Right renal pelvis (tissue), 4 donors: ENCODE data around the gene PFDN6. TPM values are rescaled to one million over a fixed set of nuclear protein-coding genes. Genes with fewer than 3 reads are reported as not detected.

Experiments
- DNase-seq, 4 donors: peaks; one replicate each; pipeline ENCODE4 v3.0.0-alpha.2; 2013; ENCODE audit warnings: low read depth in 4 of 4, low spot score in 3 of 4, missing footprints in 1 of 4
- polyA plus RNA-seq, 4 donors: library from polyadenylated mRNA; unstranded; fragments of 120-200 nt; gene quantifications; one replicate each; pipeline ENCODE4 v1.2.1, GENCODE V29; 2013; ENCODE audit not compliant: insufficient read length in 4 of 4

PFDN6 gene
- polyA plus RNA-seq, 4 donors: 64.2 to 78.3 (median 73.5) TPM

GRCh38 chr6:33292996-33293682, 3.7 kb downstream of the PFDN6 start:
- no peak for DNase-seq

GRCh38 chr6:33294086-33294823, 4.9 kb downstream of the PFDN6 start:
- no peak for DNase-seq

- no peak for DNase-seq
Observed at GRCh38 chr6:33295621-33296369, 6.4 kb downstream of the PFDN6 start.

GRCh38 chr6:33296797-33297405, 7.5 kb downstream of the PFDN6 start:
- no peak for DNase-seq

GRCh38 chr6:33297406-33297955, 8.1 kb downstream of the PFDN6 start:
- no peak for DNase-seq

GRCh38 chr6:33297956-33298772, 8.8 kb downstream of the PFDN6 start:
- DNase-seq: peak in 1 of 4 donors; percentile 48

- no peak for DNase-seq
Observed at GRCh38 chr6:33298773-33299236, 9.4 kb downstream of the PFDN6 start, which contains the start of gene RGL2. Gene RGL2 (minus strand): TSS chr6:33298942. CDS start chr6:33298610, 332 bp downstream.

- DNase-seq: peak in 2 of 4 donors; percentile 84 to 88
Observed at GRCh38 chr6:33299237-33299944, 10.0 kb downstream of the PFDN6 start.

- no peak for DNase-seq
Observed at GRCh38 chr6:33301877-33302276, 12.5 kb downstream of the PFDN6 start.

- no peak for DNase-seq
Observed at GRCh38 chr6:33304216-33304615, 14.8 kb downstream of the PFDN6 start.

- no peak for DNase-seq
Observed at GRCh38 chr6:33305052-33305451, 15.7 kb downstream of the PFDN6 start.

GRCh38 chr6:33306356-33306755, 17.0 kb downstream of the PFDN6 start:
- DNase-seq: no peak

GRCh38 chr6:33312361-33313104, 23.1 kb downstream of the PFDN6 start:
- no peak for DNase-seq

- DNase-seq: no peak
Observed at GRCh38 chr6:33313105-33313708, 23.8 kb downstream of the PFDN6 start.

- peak in 1 of 4 donors; percentile 70 for DNase-seq
Observed at GRCh38 chr6:33313709-33314514, 24.5 kb downstream of the PFDN6 start, which contains the start of gene TAPBP. Gene TAPBP (minus strand): TSS chr6:33314078. CDS start chr6:33314041, 37 bp downstream.

GRCh38 chr6:33314515-33314942, 25.1 kb downstream of the PFDN6 start:
- DNase-seq: peak in 1 of 4 donors; percentile 45
